ENCODE results near the gene CCDC47.

DNA sequence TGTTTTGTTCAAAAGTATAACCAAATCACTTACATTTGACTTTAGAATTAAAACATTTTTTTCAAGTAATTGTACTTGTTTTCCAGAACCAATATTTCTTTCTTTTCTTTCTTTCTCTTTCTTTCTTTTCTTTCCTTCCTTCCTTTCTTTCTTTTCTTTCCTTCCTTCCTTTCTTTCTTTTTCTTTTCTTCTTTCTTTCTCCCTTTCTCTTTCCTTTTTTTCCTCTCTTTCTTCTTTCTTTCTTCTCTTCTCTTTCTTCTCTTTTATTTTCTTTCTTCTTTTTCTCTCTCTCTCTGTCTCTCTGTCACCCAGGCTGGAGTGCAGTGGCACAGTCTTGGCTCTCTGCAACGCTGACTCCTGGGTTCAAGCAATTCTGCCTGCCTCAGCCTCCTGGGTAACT, 27.4 kb upstream of the CCDC47 start:
- TF ChIP-seq, protein P1, sequence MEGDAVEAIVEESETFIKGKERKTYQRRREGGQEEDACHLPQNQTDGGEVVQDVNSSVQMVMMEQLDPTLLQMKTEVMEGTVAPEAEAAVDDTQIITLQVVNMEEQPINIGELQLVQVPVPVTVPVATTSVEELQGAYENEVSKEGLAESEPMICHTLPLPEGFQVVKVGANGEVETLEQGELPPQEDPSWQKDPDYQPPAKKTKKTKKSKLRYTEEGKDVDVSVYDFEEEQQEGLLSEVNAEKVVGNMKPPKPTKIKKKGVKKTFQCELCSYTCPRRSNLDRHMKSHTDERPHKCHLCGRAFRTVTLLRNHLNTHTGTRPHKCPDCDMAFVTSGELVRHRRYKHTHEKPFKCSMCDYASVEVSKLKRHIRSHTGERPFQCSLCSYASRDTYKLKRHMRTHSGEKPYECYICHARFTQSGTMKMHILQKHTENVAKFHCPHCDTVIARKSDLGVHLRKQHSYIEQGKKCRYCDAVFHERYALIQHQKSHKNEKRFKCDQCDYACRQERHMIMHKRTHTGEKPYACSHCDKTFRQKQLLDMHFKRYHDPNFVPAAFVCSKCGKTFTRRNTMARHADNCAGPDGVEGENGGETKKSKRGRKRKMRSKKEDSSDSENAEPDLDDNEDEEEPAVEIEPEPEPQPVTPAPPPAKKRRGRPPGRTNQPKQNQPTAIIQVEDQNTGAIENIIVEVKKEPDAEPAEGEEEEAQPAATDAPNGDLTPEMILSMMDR (conservative IDR thresholded peaks at IDR 0.05; ENCODE audit: low read depth, low read length) = no peak
- TF ChIP-seq EZH2 (IDR thresholded peaks at IDR 0.05; ENCODE audit: low read length, unreplicated experiment) (no peak), EZH2phosphoT487 (IDR thresholded peaks at IDR 0.05; ENCODE audit: borderline replicate concordance, low read length) (no peak)
